ENCODE data around the gene AHNAK. TPM values are rescaled to one million over a fixed set of nuclear protein-coding genes. Genes with fewer than 3 reads are reported as not detected.

Gene AHNAK
- total and polyA plus RNA-seq, 2 of the 8 experiments (the other 6 are each of a cell fraction or from before 2014, with no cell fraction given) = 2.0 to 5.8 TPM

DNA sequence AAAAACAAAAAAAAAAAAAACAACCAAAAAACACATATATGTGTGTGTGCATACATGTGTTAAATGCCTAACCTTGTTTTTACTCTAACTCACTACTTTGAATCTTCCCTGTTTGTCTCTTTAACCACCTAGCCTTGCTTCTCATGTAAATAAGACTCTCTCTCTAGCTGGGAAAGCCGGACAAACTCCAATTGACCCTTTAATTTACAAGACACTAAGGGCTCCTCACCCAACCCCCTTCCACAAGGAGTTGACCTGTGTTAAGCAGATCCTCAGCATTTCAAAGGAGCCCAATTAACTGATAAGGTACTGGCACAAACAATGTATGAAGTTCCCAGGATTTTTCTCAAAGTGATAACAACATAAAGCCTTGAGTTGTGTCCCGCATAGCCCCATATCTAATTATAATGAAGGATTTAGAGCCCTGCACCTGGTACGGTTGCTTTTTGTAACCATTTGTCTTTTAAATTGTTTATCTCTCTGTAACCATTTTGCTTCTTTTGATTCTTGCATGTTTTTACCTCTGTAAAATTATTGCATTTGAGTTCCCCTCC lies 15.1 kb upstream of the AHNAK start (continued):
- TF ChIP-seq CHD7 (IDR thresholded peaks at IDR 0.05; ENCODE audit: insufficient replicate concordance, low read length) (peak; percentile 40), RXRA (IDR thresholded peaks at IDR 0.05; ENCODE audit: insufficient read depth, low read depth, low read length) (0 out of 2 replicates have a peak, but pooled peaks have one; percentile 45), ASH2L (IDR thresholded peaks at IDR 0.05; ENCODE audit: low read length) (peak; percentile 8)
